ENCODE measurements around the gene FAM168B. TPM values are rescaled to one million over a fixed set of nuclear protein-coding genes. Genes with fewer than 3 reads are reported as not detected.

Gene FAM168B
- total RNA-seq, 2 donors from 2014 or later = 97.8 to 124 TPM

GRCh38 chr2:131063501-131064283 lies 29.6 kb downstream of the FAM168B start:
- TF ChIP-seq, protein P1, sequence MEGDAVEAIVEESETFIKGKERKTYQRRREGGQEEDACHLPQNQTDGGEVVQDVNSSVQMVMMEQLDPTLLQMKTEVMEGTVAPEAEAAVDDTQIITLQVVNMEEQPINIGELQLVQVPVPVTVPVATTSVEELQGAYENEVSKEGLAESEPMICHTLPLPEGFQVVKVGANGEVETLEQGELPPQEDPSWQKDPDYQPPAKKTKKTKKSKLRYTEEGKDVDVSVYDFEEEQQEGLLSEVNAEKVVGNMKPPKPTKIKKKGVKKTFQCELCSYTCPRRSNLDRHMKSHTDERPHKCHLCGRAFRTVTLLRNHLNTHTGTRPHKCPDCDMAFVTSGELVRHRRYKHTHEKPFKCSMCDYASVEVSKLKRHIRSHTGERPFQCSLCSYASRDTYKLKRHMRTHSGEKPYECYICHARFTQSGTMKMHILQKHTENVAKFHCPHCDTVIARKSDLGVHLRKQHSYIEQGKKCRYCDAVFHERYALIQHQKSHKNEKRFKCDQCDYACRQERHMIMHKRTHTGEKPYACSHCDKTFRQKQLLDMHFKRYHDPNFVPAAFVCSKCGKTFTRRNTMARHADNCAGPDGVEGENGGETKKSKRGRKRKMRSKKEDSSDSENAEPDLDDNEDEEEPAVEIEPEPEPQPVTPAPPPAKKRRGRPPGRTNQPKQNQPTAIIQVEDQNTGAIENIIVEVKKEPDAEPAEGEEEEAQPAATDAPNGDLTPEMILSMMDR (IDR thresholded peaks at IDR 0.05) = no peak
- H3K27ac ChIP-seq = no peak overlapping the region
- peaks cover 37% of the 10 kb centered on the region for H3K36me3 ChIP-seq
- peaks cover 0 to 27% of the 10 kb centered on the region in 2 donors for H3K4me1 ChIP-seq
- H3K27me3 ChIP-seq = no peaks in the 10 kb centered on the region
- no peak for DNase-seq (ENCODE audit: low spot score)
- H3K4me3 ChIP-seq = no peak overlapping the region
- H3K9me3 ChIP-seq = no peaks in the 10 kb centered on the region

DNA sequence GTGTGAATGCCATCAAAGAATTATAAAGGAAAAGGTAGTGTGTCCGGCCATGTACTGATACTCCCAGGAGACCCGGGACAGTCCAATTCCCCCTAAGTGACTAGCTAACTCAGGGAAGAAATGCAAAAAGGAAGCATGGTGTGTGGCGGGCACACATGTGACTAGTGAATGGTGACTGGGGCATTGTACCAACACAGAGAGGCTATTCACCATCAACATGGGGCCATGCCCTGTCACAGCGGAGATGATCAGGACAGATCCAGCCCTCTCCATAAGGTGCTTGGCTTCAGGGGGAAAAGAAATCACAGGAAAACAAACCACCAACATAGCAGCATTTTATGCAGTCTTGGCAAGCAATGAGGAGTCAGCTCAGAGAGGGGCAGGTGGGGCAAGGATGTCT lies 34.3 kb downstream of the FAM168B start:
- no peak for DNase-seq (ENCODE audit: low spot score)
- no peak overlapping the region for H3K27ac ChIP-seq
- no peaks in the 10 kb centered on the region for H3K9me3 ChIP-seq
- peaks cover 0 to 40% of the 10 kb centered on the region in 2 donors for H3K4me1 ChIP-seq
- H3K4me3 ChIP-seq = no peak overlapping the region
- H3K27me3 ChIP-seq = no peaks in the 10 kb centered on the region
- TF ChIP-seq, protein P1 (IDR thresholded peaks at IDR 0.05) = no peak
- H3K36me3 ChIP-seq = peaks cover 48% of the 10 kb centered on the region

- H3K27ac ChIP-seq = no peak overlapping the region
- TF ChIP-seq, protein P1 (IDR thresholded peaks at IDR 0.05) = no peak
Measured at GRCh38 chr2:131058214-131058843, 34.9 kb downstream of the FAM168B start.

GRCh38 chr2:131056932-131057287 lies 36.4 kb downstream of the FAM168B start:
- Histone ChIP-seq H3K27ac (no peak overlapping the region), H3K27me3 (no peaks in the 10 kb centered on the region), H3K4me1 (peaks cover 0 to 37% of the 10 kb centered on the region in 2 donors), H3K4me3 (no peak overlapping the region), H3K9me3 (no peaks in the 10 kb centered on the region), H3K36me3 (peaks cover 55% of the 10 kb centered on the region)
- no peak for DNase-seq (ENCODE audit: low spot score)
- TF ChIP-seq, protein P1 (IDR thresholded peaks at IDR 0.05) = no peak

More at GRCh38 chr2:131058214-131058843, 34.9 kb downstream of the FAM168B start:
- Histone ChIP-seq H3K27me3 (no peaks in the 10 kb centered on the region), H3K4me3 (no peak overlapping the region), H3K36me3 (peaks cover 52% of the 10 kb centered on the region), H3K4me1 (peaks cover 0 to 37% of the 10 kb centered on the region in 2 donors), H3K9me3 (no peaks in the 10 kb centered on the region)
- DNase-seq (ENCODE audit: low spot score) = no peak

GRCh38 chr2:131056204-131056931 lies 36.9 kb downstream of the FAM168B start:
- Histone ChIP-seq H3K27me3 (no peaks in the 10 kb centered on the region), H3K36me3 (peaks cover 61% of the 10 kb centered on the region), H3K4me3 (no peak overlapping the region), H3K9me3 (no peaks in the 10 kb centered on the region), H3K4me1 (peaks cover 0 to 32% of the 10 kb centered on the region in 2 donors), H3K27ac (no peak overlapping the region)
- DNase-seq (ENCODE audit: low spot score) = no peak
- TF ChIP-seq, protein P1 (IDR thresholded peaks at IDR 0.05) = no peak
